K562 (cell line): ENCODE measurements around the gene DNAJC2. TPM values are rescaled to one million over a fixed set of nuclear protein-coding genes. Genes with fewer than 3 reads are reported as not detected.
A peak's percentile ranks its signal among the peaks of the same experiment; 100 is the strongest.

Experiments used
- AFF4 ChIP-seq: sonication (generic); formaldehyde crosslinking; IDR thresholded peaks from 2 replicates; pipeline ENCODE4 v1.8.0; 2023; ENCODE audit warnings: mild to moderate bottlenecking, missing genetic modification reagents
- CEBPZ ChIP-seq: fragments of 150-350 bp; IDR thresholded peaks from 2 replicates; pipeline ENCODE4 v1.6.1; 2014; ENCODE audit warnings: low read depth, mild to moderate bottlenecking, low read length, borderline replicate concordance
- CTCFL ChIP-seq: IDR thresholded peaks from 2 replicates; pipeline ENCODE4 v1.6.1; 2011; ENCODE audit warnings: borderline replicate concordance, low read depth, mild to moderate bottlenecking, moderate library complexity, low read length; ENCODE audit not compliant: insufficient read depth, poor library complexity, severe bottlenecking
- EP300 ChIP-seq: IDR thresholded peaks from 2 replicates; pipeline ENCODE4 v1.6.1; 2012; ENCODE audit warnings: low read length, improper control_type of control experiment
- KLF16 ChIP-seq: IDR thresholded peaks from 2 replicates; pipeline ENCODE4 v1.6.1; 2016; ENCODE audit warnings: antibody characterized with exemption
- MBD2 ChIP-seq: sonication (generic); IDR thresholded peaks from 2 replicates; pipeline ENCODE4 v1.6.1; 2016; ENCODE audit warnings: low read depth, borderline replicate concordance
- MEF2A ChIP-seq: IDR thresholded peaks from 2 replicates; pipeline ENCODE4 v1.6.1; 2011; ENCODE audit warnings: low read depth, mild to moderate bottlenecking, low read length, moderate library complexity; ENCODE audit not compliant: control insufficient read depth
- PHF20 ChIP-seq: fragments of 450-650 bp; IDR thresholded peaks from 2 replicates; pipeline ENCODE4 v1.6.1; 2018; ENCODE audit not compliant: partially characterized antibody
- POLR2AphosphoS2 ChIP-seq: IDR thresholded peaks from 2 replicates; pipeline ENCODE4 v1.6.1; 2012; ENCODE audit warnings: low read length, improper control_type of control experiment
- RBM14 ChIP-seq: fragments of 200-400 bp; formaldehyde crosslinking; IDR thresholded peaks from 2 replicates; pipeline ENCODE4 v1.6.1; 2018; ENCODE audit warnings: low read depth, mild to moderate bottlenecking, low read length, moderate library complexity, borderline replicate concordance; ENCODE audit not compliant: insufficient read depth
- RCOR1 ChIP-seq, 2 experiments: IDR thresholded peaks; 2 replicates each; pipeline ENCODE4 v1.6.1; 2012; ENCODE audit warnings: low read depth in 2 of 2, low read length in 2 of 2, borderline replicate concordance in 1 of 2, improper control_type of control experiment in 1 of 2
- RUNX1 ChIP-seq: sonication (generic); IDR thresholded peaks from 2 replicates; pipeline ENCODE4 v1.6.1; 2016; ENCODE audit warnings: antibody characterized with exemption, low read depth
- SETDB1 ChIP-seq: IDR thresholded peaks from one replicate; pipeline ENCODE4 v1.6.1; 2012; ENCODE audit warnings: low read length, control low read depth, inconsistent platforms
- SLC30A9 ChIP-seq: fragments of 250-450 bp; sonication (Bioruptor Pico); IDR thresholded peaks from 2 replicates; pipeline ENCODE4 v1.8.0; 2022; ENCODE audit warnings: mild to moderate bottlenecking, moderate library complexity
- SMAD4 ChIP-seq: fragments of 250-450 bp; sonication (Bioruptor Pico); conservative IDR thresholded peaks from 2 replicates; pipeline ENCODE4 v1.8.0; 2021; ENCODE audit warnings: inconsistent platforms, mild to moderate bottlenecking, moderate library complexity
- SMARCB1 ChIP-seq: IDR thresholded peaks from 2 replicates; pipeline ENCODE4 v1.6.1; 2011; ENCODE audit warnings: improper control_type of control experiment, low read depth; ENCODE audit not compliant: insufficient read length
- SMARCE1 ChIP-seq: fragments of 450-650 bp; IDR thresholded peaks from 2 replicates; pipeline ENCODE4 v1.7.1; 2016; ENCODE audit warnings: mild to moderate bottlenecking
- TEAD2 ChIP-seq: fragments of 450-650 bp; IDR thresholded peaks from 2 replicates; pipeline ENCODE4 v1.6.1; 2016; ENCODE audit warnings: missing genetic modification characterization, control low read depth, missing compliant biosample characterization
- ZNF282 ChIP-seq: sonication (generic); formaldehyde crosslinking; IDR thresholded peaks from 2 replicates; pipeline ENCODE4 v1.8.1; 2023; ENCODE audit warnings: missing genetic modification reagents
- ZNF3 ChIP-seq: fragments of 250-450 bp; sonication (Bioruptor Pico); IDR thresholded peaks from 2 replicates; pipeline ENCODE4 v1.5.0; 2021; ENCODE audit warnings: mild to moderate bottlenecking, moderate library complexity
- polyA plus RNA-seq, 8 experiments: library from polyadenylated mRNA; depleted of rRNA in 4 of 8; stranded (reverse) in 5 of 8; unstranded in 3 of 8; fragments of >200 nt; fragmentation: Nextera tagmentation in 2 of 8; fragmentation: Illumina TruSeq in 1 of 8; extraction: Ambion mirVana in 2 of 8; extraction: Trizol in 1 of 8; gene quantifications; 2 replicates each; pipeline versions ENCODE4 v1.2.1 to v1.2.3, GENCODE V29; 2011 to 2014; ENCODE audit warnings: inconsistent platforms in 1 of 8, missing spikeins in 1 of 8
- total RNA-seq, 7 experiments: library from RNA; depleted of rRNA in 6 of 7; stranded (reverse); fragments of >200 nt in 6 of 7; fragmentation: Illumina TruSeq in 2 of 7; extraction: Trizol in 2 of 7; gene quantifications; 2 replicates each; pipeline versions ENCODE4 v1.2.1 to v1.2.3, GENCODE V29; 2011 to 2021; ENCODE audit warnings: low replicate concordance in 1 of 7

DNAJC2 gene
- total and polyA plus RNA-seq, 9 of the 15 experiments (the other 6 are each of a cell fraction or from before 2014, with no cell fraction given): 40.2 to 157 (median 92.1) TPM

GRCh38 chr7:103344453-103345149 lies at the start of gene DNAJC2 (continued):
- TF ChIP-seq POLR2AphosphoS2 (no peak), SETDB1 (no peak), CTCFL (no peak), RUNX1 (no peak), AFF4 (CRISPR knock-in tag) (no peak), ZNF3 (no peak), PHF20 (peak; percentile 94), RBM14 (no peak), RCOR1 (IDR thresholded peaks at IDR 0.05; ENCODE audit: borderline replicate concordance in 1 of 2, low read depth in 2 of 2, low read length in 2 of 2) (peak in 1 of 2 experiments; percentile 66; a peak in 1 of 4 replicates), MEF2A (peak; percentile 39; the same call in 1 of the 2 replicates), CEBPZ (no peak), TEAD2 (tag) (no peak), SMARCE1 (no peak), MBD2 (peak; percentile 66), KLF16 (no peak), EP300 (peak; percentile 73), ZNF282 (CRISPR knock-in tag) (no peak), SMAD4 (peak; percentile 81), SMARCB1 (no peak), SLC30A9 (no peak)
